Hematopoietic multipotent progenitor cell treated with erythropoietin and hydrocortisone succinate and interleukin-3 and kit ligand, for 17 days (in vitro differentiated cells): ENCODE results near the gene CSH2.
A peak's percentile ranks its signal among the peaks of the same experiment; 100 is the strongest.
"Not testable (repeated sequence)": the region's sequence is repeated elsewhere in the genome, so short reads cannot be mapped to it uniquely, and the experiment has no call there.

Source experiments
- DNase-seq: peaks from one replicate; pipeline ENCODE4 v3.0.0-alpha.2; 2015; ENCODE audit warnings: low spot score

The CSH2 gene

GRCh38 chr17:63896524-63897354 is 23.3 kb upstream of the CSH2 start, which contains the start of gene CSH1:
TSS of gene CSH1 (minus strand) at chr17:63896574. CDS start at chr17:63896511, 63 bp downstream.
- DNase-seq = not testable (repeated sequence)

DNA sequence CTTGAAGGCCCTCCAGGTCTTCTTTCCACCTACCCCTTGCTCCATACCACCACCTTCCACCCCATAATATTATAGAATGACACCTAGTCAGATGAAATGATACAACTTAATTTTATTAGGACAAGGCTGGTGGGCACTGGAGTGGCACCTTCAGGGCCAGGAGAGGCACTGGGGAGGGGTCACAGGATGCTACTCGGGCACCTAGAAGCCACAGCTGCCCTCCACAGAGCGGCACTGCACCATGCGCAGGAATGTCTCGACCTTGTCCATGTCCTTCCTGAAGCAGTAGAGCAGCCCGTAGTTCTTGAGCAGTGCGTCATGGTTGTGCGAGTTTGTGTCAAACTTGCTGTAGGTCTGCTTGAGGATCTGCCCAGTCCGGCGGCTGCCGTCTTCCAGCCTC is 21.3 kb upstream of the CSH2 start:
- DNase-seq = not testable (repeated sequence)

GRCh38 chr17:63894021-63894420 is 20.5 kb upstream of the CSH2 start:
- DNase-seq = not testable (repeated sequence)

DNA sequence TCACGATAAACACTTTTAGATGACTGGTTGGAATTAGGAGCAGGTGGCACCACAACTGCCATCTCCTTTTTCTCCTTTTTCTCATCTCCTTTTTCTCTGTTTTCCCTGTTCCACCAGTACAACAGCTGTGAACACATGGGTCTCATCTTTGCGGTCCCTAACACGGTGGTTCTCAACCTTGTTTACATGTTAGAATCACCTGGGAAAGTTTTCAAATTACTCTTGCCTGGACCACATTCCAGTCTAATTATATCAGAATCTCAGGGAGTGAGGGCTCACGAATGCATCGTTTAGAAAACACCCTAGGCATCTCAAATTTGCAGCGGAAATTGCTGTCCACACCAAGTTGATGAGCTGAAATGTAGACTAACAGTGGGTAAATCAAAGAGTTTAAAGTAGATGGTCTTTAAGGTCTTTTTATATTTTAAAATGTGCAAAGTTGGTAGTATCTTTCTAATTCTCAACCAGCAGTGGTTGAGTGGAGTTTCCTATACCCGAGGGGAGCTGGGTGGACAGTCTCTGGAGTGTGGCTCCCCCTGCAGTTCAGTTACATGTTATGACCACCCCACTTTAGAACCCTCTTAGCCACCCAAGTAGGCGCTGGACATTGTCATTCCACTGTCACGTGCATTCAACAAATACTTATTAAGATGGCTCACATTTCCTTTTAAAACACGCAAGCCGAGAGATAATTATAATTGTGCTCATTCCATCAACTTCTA is 19.0 kb upstream of the CSH2 start:
- DNase-seq = not testable (repeated sequence)

DNA sequence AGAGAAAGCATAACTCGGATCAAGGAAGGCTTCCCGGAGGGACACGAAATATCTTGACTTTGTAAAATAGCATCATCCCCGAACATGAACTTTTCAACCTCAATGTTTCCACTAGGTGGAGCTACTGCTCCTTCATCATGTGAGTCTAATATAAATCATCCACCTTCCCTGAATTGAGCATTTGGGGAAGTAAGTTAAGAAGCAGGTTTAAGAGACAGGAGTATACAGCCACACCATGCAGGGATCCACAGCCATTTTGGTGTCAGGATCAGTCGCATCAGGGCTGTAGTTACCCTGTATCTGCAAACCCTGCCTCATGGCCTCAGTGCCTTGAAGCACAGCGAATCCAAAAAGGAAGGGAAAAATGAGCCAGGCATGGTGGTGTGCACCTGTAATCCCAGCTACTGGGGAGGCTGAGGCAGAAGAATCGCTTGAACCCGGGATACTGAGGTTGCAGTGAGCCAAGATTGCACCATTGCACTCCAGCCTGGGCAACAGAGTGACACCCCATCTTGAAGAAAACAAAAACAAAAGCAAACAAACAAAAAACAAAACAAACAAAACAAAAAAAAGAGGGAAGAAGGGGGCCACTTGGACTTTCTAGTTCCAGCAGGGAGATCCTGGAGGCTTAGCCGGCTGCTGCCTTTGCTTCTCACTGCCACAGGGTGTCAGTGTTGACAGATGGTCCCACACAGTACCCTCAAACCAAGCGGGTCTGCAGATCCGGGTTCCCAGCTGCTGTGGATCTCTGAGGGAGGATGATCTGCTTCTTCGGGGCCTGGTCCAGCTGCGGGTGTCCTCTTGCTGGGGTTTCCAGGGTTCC is 15.8 kb upstream of the CSH2 start:
- peak; percentile 36 for DNase-seq

DNA sequence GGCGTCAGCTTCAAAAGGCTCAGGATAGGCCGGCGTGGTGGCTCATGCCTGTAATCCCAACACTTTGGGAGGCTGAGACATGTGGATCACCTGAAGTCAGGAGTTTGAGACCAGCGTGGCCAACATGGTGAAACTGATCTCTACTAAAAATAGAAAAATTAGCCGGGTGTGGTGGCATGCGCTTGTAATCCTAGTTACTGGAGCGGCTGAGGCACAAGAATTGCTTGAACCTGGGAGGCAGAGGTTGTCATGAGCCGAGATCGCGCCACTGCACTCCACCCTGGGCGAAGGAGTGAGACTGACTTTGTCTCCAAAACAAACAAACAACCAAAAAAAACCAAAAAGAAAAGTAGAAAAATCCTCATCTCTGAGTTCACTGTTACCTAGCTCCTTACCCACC is 11.6 kb upstream of the CSH2 start:
- DNase-seq = not testable (repeated sequence)

DNA sequence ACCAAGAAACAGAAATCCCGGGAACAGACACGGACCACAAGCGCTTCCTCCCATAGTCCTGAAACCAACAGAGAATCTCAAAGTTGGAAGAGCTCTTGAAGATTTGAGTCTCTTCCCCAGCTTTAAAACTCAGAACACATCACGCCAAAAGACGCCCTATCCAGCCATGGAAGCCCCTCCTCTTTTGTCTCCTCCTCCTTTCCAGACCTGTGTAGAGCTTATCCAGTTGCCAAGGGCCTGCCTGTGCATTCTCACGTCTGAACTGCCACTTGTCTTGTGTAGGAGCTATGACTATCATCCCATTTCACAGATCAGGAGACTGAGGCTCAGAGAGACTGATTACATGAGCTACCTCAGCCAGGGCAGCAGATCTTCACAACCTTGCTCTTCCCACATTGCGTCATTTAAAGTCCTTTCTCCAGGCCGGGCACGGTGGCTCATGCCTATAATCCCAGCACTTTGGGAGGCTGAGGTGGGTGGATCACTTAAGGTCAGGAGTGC is 9.2 kb upstream of the CSH2 start:
- not testable (repeated sequence) for DNase-seq

DNA sequence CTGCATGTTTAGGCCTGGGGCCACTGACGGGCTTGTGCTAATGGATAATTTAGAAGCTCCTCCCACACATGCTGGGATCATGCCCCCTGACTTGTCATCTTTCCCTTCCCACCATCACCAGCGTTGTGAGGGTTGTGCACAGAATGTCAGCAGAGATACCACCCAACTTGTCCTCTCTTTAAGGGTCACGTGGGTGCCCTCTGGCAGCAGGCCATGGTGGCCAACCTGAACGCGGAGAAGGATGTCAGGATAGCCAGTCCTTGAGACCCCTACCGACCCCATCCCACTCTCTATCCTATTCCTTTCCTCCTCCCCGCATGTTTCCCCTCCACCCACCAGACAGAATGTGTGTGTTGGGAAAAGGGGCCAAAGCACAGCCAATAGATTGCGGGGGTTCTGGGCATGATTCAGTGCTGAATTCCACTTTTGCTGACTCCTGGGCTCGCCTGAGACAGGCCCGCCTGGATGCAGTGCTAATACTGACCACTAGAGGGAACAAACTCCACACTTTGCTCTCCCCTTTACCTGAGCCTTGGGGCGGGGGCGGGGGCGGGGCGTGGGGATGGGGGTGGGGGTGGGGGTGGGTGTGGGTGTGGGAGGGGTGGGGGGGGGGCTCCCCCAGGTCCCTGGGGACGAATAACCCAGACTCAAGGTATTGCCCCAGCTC is 8.6 kb upstream of the CSH2 start, which contains the start of gene GH2:
Gene GH2, minus strand, starts transcription at position 10 of the 667 bp plus-strand sequence. CDS start 143 bp downstream, outside the sequence.
- DNase-seq = peak; percentile 55

DNA sequence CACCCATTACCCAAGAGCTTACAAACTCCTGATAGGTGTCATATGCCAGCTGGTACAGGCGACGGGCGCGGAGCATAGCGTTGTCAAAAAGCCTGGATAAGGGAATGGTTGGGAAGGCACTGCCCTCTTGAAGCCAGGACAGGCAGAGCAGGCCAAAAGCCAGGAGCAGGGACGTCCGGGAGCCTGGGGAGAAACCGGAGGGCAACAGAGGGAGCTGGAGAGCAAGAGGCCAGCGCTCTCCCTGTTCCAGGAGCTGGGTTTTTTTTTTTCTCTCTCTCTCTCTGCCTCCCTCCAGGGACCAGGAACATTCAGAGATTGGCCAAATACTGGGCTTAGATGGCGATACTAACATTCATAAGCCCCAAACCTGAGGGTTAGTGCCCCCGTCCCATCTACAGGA is 7.9 kb upstream of the CSH2 start:
- not testable (repeated sequence) for DNase-seq

- DNase-seq = no peak
Measured at GRCh38 chr17:63880706-63881105, 7.2 kb upstream of the CSH2 start.

DNA sequence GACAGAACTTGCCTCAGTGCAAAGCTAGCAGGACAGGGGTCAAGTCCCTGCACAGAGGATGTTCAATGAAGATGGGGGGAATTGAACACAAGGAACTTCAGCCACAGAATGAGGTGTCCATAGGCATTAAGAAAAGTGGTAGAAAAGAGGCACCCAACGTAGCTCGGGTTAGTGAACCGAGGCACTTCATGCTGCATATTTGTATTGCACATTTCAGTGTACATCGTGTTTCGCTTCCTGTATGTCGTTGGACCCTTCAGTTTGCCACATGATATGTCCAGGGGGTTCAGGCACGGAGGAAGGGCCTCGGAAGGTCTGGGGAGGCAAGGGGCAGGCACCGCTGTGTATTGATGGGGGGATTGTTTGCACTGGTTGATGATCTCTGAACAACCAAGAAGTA is 4.9 kb upstream of the CSH2 start:
- not testable (repeated sequence) for DNase-seq

- not testable (repeated sequence) for DNase-seq
Measured at GRCh38 chr17:63874693-63875092, 1.2 kb upstream of the CSH2 start.

DNA sequence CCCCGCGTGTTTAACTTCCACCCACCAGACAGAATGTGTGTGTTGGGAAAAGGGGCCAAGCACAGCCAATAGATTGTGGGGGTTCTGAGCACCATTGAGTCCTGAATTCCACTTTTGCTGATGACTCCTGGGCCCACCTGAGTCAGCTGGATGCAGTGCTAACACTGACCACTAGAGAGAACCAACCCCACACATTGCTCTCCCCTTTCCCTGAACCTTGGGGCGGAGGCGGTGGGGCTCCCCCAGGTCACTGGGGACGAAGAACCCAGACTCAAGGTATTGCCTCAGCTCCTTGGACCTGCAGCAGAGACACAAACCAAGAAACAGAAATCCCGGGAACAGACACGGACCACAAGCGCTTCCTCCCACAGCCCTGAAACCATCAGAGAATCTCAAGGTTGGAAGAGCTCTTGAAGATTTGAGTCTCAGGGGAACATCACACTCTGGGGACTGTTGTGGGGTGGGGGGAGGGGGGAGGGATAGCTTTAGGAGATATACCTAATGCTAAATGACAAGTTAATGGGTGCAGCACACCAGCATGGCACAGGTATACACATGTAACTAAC is 667 bp upstream of the CSH2 start:
- not testable (repeated sequence) for DNase-seq

GRCh38 chr17:63871646-63872365 is 1.7 kb downstream of the CSH2 start:
- DNase-seq = not testable (repeated sequence)

DNA sequence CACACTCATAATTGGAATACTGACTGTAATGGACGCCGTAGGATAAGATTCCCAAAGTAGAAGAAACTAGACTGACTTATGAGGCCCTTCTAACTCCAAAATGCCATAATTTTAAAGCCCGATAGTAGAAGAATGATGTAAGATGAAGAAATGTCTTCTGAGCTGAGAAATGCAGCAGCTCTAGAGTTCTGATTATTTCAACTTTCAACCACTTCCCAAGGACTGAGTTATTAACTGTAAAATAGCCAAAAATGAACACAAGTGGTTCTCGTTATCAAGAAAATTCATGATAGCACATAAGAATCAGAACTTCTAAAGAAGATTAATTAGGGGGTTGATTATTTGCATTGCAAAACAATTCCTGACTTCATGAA is 3.2 kb downstream of the CSH2 start:
- DNase-seq = not testable (repeated sequence)

DNA sequence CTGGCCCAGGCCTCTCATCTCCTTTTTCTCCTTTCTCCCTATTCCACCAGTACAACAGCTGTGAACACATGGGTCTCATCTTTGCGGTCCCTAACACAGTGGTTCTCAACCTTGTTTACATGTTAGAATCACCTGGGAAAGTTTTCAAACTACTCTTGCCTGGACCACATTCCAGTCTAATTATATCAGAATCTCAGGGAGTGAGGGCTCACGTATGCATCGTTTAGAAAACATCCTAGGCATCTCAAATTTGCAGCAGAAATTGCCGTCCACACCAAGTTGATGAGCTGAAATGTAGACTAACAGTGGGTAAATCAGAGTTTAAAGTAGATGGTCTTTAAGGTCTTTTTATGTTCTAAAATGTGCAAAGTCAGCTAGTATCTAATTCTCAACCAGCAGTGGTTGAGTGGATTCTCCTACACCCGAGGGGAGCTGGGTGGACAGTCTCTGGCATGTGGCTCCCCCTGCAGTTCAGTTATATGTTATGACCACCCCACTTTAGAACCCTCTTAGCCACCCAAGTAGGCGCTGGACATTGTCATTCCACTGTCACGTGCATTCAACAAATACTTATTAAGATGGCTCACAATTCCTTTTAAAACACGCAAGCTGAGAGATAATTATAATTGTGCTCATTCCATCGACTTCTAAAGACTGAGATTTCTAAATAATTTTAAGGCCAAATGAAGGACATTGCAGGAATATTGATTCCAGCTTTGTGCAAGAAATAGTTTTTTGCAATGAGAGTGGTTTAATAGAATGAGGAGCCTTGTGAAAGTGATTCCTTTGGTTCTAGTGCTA is 3.8 kb downstream of the CSH2 start:
- not testable (repeated sequence) for DNase-seq

GRCh38 chr17:63866625-63867024 is 6.9 kb downstream of the CSH2 start:
- not testable (repeated sequence) for DNase-seq

DNA sequence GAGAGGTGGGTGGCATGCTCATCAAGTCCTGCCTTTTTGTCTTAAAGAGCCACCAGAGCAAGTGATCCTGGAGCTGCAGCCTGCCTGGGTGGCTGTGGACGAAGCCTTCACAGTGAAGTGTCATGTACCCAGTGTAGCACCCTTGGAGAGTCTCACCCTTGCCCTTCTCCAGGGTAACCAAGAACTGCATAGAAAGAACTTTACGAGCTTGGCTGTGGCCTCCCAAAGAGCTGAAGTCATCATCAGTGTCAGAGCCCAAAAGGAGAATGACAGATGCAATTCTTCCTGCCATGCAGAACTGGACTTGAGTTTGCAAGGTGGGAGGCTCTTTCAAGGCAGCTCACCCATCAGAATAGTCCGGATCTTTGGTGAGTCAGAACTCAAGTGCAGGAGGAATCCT is 14.2 kb downstream of the CSH2 start:
- DNase-seq = no peak

DNA sequence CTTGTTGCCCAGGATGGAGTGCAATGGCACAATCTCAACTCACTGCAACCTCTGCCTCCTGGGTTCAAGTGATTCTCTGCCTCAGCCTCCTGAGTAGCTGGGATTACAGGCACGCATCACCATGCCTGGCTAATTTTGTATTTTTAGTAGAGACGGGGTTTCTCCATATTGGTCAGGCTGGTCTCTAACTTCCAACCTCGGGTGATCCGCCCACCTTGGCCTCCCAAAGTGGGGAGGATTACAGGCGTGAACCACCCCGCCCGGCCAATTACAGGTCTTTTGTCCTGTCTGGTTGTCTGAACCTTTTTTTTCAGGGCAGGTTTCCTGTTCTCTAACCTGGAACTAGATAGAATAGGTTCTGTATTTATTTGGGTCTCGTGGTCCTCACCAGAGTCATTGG is 17.1 kb downstream of the CSH2 start:
- DNase-seq = not testable (repeated sequence)
